Stomach (tissue), 4 donors: ENCODE results near the gene HGS.

ENCODE experiments used
- CTCF ChIP-seq, 7 experiments: fragments of 450-650 bp in 4 of 7; fragments of 200-600 bp in 3 of 7; sonication (generic) in 3 of 7; IDR thresholded peaks; one replicate each; pipeline ENCODE4 v1.5.1; 2016 to 2019; ENCODE audit warnings: antibody characterized with exemption in 7 of 7, control low read depth in 2 of 7, mild to moderate bottlenecking in 1 of 7
- EP300 ChIP-seq: sonication (generic); formaldehyde crosslinking; IDR thresholded peaks from one replicate; pipeline ENCODE4 v1.6.1; 2017; ENCODE audit warnings: antibody characterized with exemption
- POLR2A ChIP-seq, 4 donors: fragments of 450-650 bp; IDR thresholded peaks; one replicate each; pipeline ENCODE4 v1.6.1; 2016; ENCODE audit warnings: antibody characterized with exemption in 4 of 4, control low read depth in 2 of 4, mild to moderate bottlenecking in 1 of 4, moderate library complexity in 1 of 4
- POLR2AphosphoS5 ChIP-seq, 3 donors: sonication (generic); formaldehyde crosslinking; IDR thresholded peaks; one replicate each; pipeline ENCODE4 v1.6.1; 2016; ENCODE audit warnings: antibody characterized with exemption in 3 of 3

GRCh38 chr17:81680150-81680549 lies 3.7 kb upstream of the HGS start:
- TF ChIP-seq CTCF (IDR thresholded peaks at IDR 0.05), result no peak
- no peak for TF ChIP-seq POLR2A (IDR thresholded peaks at IDR 0.05)
- TF ChIP-seq EP300, result no peak
- TF ChIP-seq POLR2AphosphoS5 (IDR thresholded peaks at IDR 0.05), result no peak
